ENCODE data around the gene SPR. TPM values are rescaled to one million over a fixed set of nuclear protein-coding genes. Genes with fewer than 3 reads are reported as not detected.
A peak's percentile ranks its signal among the peaks of the same experiment; 100 is the strongest.

SPR gene
- 22.6 and 25.6 TPM in 2 replicates for total RNA-seq (2021)
- percentile 49 among the genes with signal in this experiment for Bru-seq, nascent RNA
- BruChase-seq, experiment 1, labeled RNA remaining after a 2-hour chase, result percentile 47 among the genes with signal in this experiment
- percentile 57 among the genes with signal in this experiment for BruChase-seq, experiment 2, labeled RNA remaining after a 6-hour chase
- long read RNA-seq, transcript SPR-201 (3 exons, 1,480 nt), result major isoform, 47 of 62 reads
- long read RNA-seq, transcript SPR-202 (3 exons, 947 nt), result minor isoform, 5 of 62 reads
- long read RNA-seq, partial matches to known transcripts, result 7 of 62 reads
- long read RNA-seq, other reads (novel, unspliced or antisense), result 3 of 62 reads

GRCh38 chr2:72887032-72887739 lies at the start of gene SPR:
TSS of gene SPR (plus strand) at chr2:72887408. CDS start at chr2:72887433, 25 bp downstream.
- TF ChIP-seq EZH2 (IDR thresholded peaks at IDR 0.05; ENCODE audit: borderline replicate concordance, low read depth, low read length, poor library complexity, severe bottlenecking) (no peak), CTCF (conservative IDR thresholded peaks at IDR 0.05; ENCODE audit: low read depth, low read length) (no peak)
- peaks cover 11% of the 10 kb centered on the region for H3K27me3 ChIP-seq (replicated peaks; ENCODE audit: insufficient read depth, low read depth, low read length, poor library complexity)
- BruUV-seq (replicated peaks), result no TSS peak
- peak within 1 kb of the TSS; percentile 71 for H3K27ac ChIP-seq (ENCODE audit: low read depth, low read length, poor library complexity, severe bottlenecking)
- intact Hi-C loops (cut with micrococcal nuclease; ENCODE audit: unreplicated experiment), result no loop called here
- H3K4me1 ChIP-seq (ENCODE audit: insufficient read depth, low read length, poor library complexity, severe bottlenecking), result peaks cover 4% of the 10 kb centered on the region
- POLR2A ChIA-PET (ENCODE audit: low non-redundant PET), result no interaction called here
- DNase-seq (ENCODE audit: low spot score), result peak; percentile 69
- CTCF ChIA-PET, result interaction anchor here (0.6 to 1.6 kb wide), 4 partner anchors 24 to 290 kb away, joined by 3 to 5 read pairs (median 4); partner anchors contain the start of gene EMX1
- H3K36me3 ChIP-seq (ENCODE audit: insufficient read depth, low read length, poor library complexity, severe bottlenecking), result no peaks in the 10 kb centered on the region
- peak within 1 kb of the TSS; percentile 76 for H3K4me3 ChIP-seq (ENCODE audit: low read depth, low read length, poor library complexity, severe bottlenecking)
- no peaks in the 10 kb centered on the region for H3K9me3 ChIP-seq (ENCODE audit: low read depth, low read length, poor library complexity, severe bottlenecking)

GRCh38 chr2:72840066-72840465 lies 47.1 kb upstream of the SPR start:
- no TSS peak for BruUV-seq (replicated peaks)
- H3K4me1 ChIP-seq (ENCODE audit: insufficient read depth, low read length, poor library complexity, severe bottlenecking), result no peaks in the 10 kb centered on the region
- CTCF ChIA-PET, result no interaction called here
- TF ChIP-seq CTCF (conservative IDR thresholded peaks at IDR 0.05; ENCODE audit: low read depth, low read length) (no peak), EZH2 (IDR thresholded peaks at IDR 0.05; ENCODE audit: borderline replicate concordance, low read depth, low read length, poor library complexity, severe bottlenecking) (no peak)
- DNase-seq (ENCODE audit: low spot score), result no peak
- H3K9me3 ChIP-seq (ENCODE audit: low read depth, low read length, poor library complexity, severe bottlenecking), result no peaks in the 10 kb centered on the region
- H3K4me3 ChIP-seq (ENCODE audit: low read depth, low read length, poor library complexity, severe bottlenecking), result no peak overlapping the region
- POLR2A ChIA-PET (ENCODE audit: low non-redundant PET), result no interaction called here
- intact Hi-C loops (cut with micrococcal nuclease; ENCODE audit: unreplicated experiment), result no loop called here
- no peaks in the 10 kb centered on the region for H3K36me3 ChIP-seq (ENCODE audit: insufficient read depth, low read length, poor library complexity, severe bottlenecking)
- no peaks in the 10 kb centered on the region for H3K27me3 ChIP-seq (replicated peaks; ENCODE audit: insufficient read depth, low read depth, low read length, poor library complexity)
- no peak overlapping the region for H3K27ac ChIP-seq (ENCODE audit: low read depth, low read length, poor library complexity, severe bottlenecking)

- DNase-seq (ENCODE audit: low spot score), result no peak
- intact Hi-C loops (cut with micrococcal nuclease; ENCODE audit: unreplicated experiment), result no loop called here
- Histone ChIP-seq H3K9me3 (ENCODE audit: low read depth, low read length, poor library complexity, severe bottlenecking) (no peaks in the 10 kb centered on the region), H3K4me3 (ENCODE audit: low read depth, low read length, poor library complexity, severe bottlenecking) (no peak overlapping the region), H3K27ac (ENCODE audit: low read depth, low read length, poor library complexity, severe bottlenecking) (no peak overlapping the region), H3K27me3 (replicated peaks; ENCODE audit: insufficient read depth, low read depth, low read length, poor library complexity) (no peaks in the 10 kb centered on the region), H3K36me3 (ENCODE audit: insufficient read depth, low read length, poor library complexity, severe bottlenecking) (no peaks in the 10 kb centered on the region), H3K4me1 (ENCODE audit: insufficient read depth, low read length, poor library complexity, severe bottlenecking) (no peaks in the 10 kb centered on the region)
- ChIA-PET POLR2A (ENCODE audit: low non-redundant PET) (no interaction called here), CTCF (no interaction called here)
- no peak for TF ChIP-seq EZH2 (IDR thresholded peaks at IDR 0.05; ENCODE audit: borderline replicate concordance, low read depth, low read length, poor library complexity, severe bottlenecking)
- no peak for TF ChIP-seq CTCF (conservative IDR thresholded peaks at IDR 0.05; ENCODE audit: low read depth, low read length)
- no TSS peak for BruUV-seq (replicated peaks)
These were observed 45.6 kb upstream of the SPR start for GRCh38 chr2:72841462-72842125.

All from A673 (cell line).